ENCODE results near the gene DDX43.

The DDX43 gene

GRCh38 chr6:73394577-73395354 is at the start of gene DDX43:
TSS of gene DDX43 (plus strand) at chr6:73394828. CDS start at chr6:73394906, 78 bp downstream.
- H3K4me3 ChIP-seq (ENCODE audit: low read depth, low read length), result no peak within 1 kb of the TSS
- DNase-seq (ENCODE audit: low read depth, low spot score), result no peak
- CTCF ChIA-PET, result no interaction called here
- POLR2A ChIA-PET, result no interaction called here
- TF ChIP-seq CTCF (IDR thresholded peaks at IDR 0.05; ENCODE audit: insufficient read depth, low read length, missing control alignments), result no peak

- no peak for TF ChIP-seq CTCF (IDR thresholded peaks at IDR 0.05; ENCODE audit: insufficient read depth, low read length, missing control alignments)
- H3K4me3 ChIP-seq (ENCODE audit: low read depth, low read length), result no peak overlapping the region
- POLR2A ChIA-PET, result no interaction called here
- DNase-seq (ENCODE audit: low read depth, low spot score), result no peak
- CTCF ChIA-PET, result interaction anchor here (1.7 kb wide), 2 partner anchors 20 to 23 kb away, joined by 4 to 5 read pairs; no protein-coding TSS in a partner anchor
Measured at GRCh38 chr6:73348550-73349204, 46.0 kb upstream of the DDX43 start.

GRCh38 chr6:73349311-73349710 is 45.3 kb upstream of the DDX43 start:
- POLR2A ChIA-PET, result no interaction called here
- CTCF ChIA-PET, result interaction anchor here (1.3 to 1.7 kb wide), 3 partner anchors 21 to 39 kb away, joined by 4 to 5 read pairs (median 4); no protein-coding TSS in a partner anchor
- no peak for TF ChIP-seq CTCF (IDR thresholded peaks at IDR 0.05; ENCODE audit: insufficient read depth, low read length, missing control alignments)
- no peak overlapping the region for H3K4me3 ChIP-seq (ENCODE audit: low read depth, low read length)
- DNase-seq (ENCODE audit: low read depth, low spot score), result no peak

- DNase-seq (ENCODE audit: low read depth, low spot score), result no peak
- ChIA-PET CTCF (interaction anchor here (0.9 to 1.3 kb wide), 2 partner anchors 36 to 68 kb away, joined by 3 read pairs; no protein-coding TSS in a partner anchor), POLR2A (no interaction called here)
- no peak within 1 kb of the TSS for H3K4me3 ChIP-seq (ENCODE audit: low read depth, low read length)
- TF ChIP-seq CTCF (IDR thresholded peaks at IDR 0.05; ENCODE audit: insufficient read depth, low read length, missing control alignments), result no peak
Measured at GRCh38 chr6:73353636-73354593, 40.7 kb upstream of the DDX43 start, which contains the start of gene DPPA5. TSS of gene DPPA5 (minus strand) at chr6:73354276. CDS start at chr6:73354225, 51 bp downstream.

- TF ChIP-seq CTCF (IDR thresholded peaks at IDR 0.05; ENCODE audit: insufficient read depth, low read length, missing control alignments), result no peak
- POLR2A ChIA-PET, result no interaction called here
- no peak for DNase-seq (ENCODE audit: low read depth, low spot score)
- CTCF ChIA-PET, result no interaction called here
- H3K4me3 ChIP-seq (ENCODE audit: low read depth, low read length), result no peak within 1 kb of the TSS
Measured at GRCh38 chr6:73362358-73362757, 32.3 kb upstream of the DDX43 start, which contains the start of gene KHDC3L. TSS of gene KHDC3L (plus strand) at chr6:73362658. CDS start at chr6:73362730, 72 bp downstream.

All from AG04449 (cell line).